ENCODE results near the gene DPH2. TPM values are rescaled to one million over a fixed set of nuclear protein-coding genes. Genes with fewer than 3 reads are reported as not detected.

DPH2 gene
- polyA plus RNA-seq, 2 of the 4 experiments (the other 2 are of a cell fraction) = 38.8 to 41.7 TPM

DNA sequence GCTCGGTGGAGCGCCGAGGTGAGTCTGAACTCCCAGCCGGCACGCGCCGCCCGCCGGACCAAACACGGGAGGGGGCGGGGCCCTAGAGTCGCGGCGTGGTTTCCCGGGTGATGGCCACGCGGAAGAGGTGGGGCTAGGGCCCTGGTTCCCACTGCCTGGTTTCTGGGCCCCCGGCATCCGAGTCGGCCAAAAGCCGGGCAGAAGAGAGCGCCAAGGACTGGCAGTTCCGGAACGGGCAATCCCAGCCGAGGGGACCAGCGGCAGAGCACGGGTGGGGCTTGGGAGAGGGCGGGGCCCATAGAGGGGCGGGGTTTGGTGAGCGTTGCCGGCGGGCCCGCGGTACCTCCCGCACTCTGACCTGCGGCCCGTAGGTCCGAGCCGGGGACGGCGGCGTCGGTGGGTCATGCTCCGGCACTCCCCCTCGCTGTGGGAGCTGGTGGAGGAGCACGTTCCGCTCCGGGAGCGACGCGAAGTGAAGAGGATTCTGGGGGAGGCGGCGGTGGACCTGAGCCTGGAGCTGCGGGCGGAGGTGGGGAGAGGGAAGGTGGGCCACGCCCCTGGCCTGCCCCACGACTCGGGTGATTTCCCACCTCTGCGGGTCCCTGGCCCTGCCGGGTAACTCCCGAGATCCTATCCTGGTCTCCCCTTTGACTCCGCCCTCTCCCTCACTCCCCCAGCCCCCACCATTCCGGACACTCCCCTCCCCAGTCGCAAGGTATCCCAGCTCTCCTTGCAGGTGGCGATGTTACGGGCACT is 21.8 kb downstream of the DPH2 start, which contains the start of gene CCDC24 (continued):
- no peak for TF ChIP-seq ATOH8 (CRISPR knock-in tag; IDR thresholded peaks at IDR 0.05; ENCODE audit: low read depth)
- no peak for TF ChIP-seq CHD2 (IDR thresholded peaks at IDR 0.05; ENCODE audit: low read length, partially characterized antibody)
- peak in 1 of 2 experiments; percentile 66; a peak in 2 of 5 replicates for TF ChIP-seq JUN (IDR thresholded peaks at IDR 0.05)
- no peak for TF ChIP-seq ZNF302 (CRISPR knock-in tag; IDR thresholded peaks at IDR 0.05)
- peak; percentile 64; the same call in 1 of the 2 replicates for TF ChIP-seq NPAS2 (CRISPR knock-in tag; IDR thresholded peaks at IDR 0.05; ENCODE audit: borderline replicate concordance)
- TF ChIP-seq CEBPB (IDR thresholded peaks at IDR 0.05) = no peak
- TF ChIP-seq E2F6 (IDR thresholded peaks at IDR 0.05; ENCODE audit: borderline replicate concordance, low read depth) = peak; percentile 29
- TF ChIP-seq ESRRA (IDR thresholded peaks at IDR 0.05; ENCODE audit: borderline replicate concordance, low read length) = no peak
- TF ChIP-seq MYC (IDR thresholded peaks at IDR 0.05; ENCODE audit: borderline replicate concordance, low read length) = no peak
- TF ChIP-seq POLR2A (IDR thresholded peaks at IDR 0.05; ENCODE audit: low read length) = peak; percentile 43
- TF ChIP-seq ZC3H11A (IDR thresholded peaks at IDR 0.05) = no peak
- TF ChIP-seq FOSB (CRISPR knock-in tag; IDR thresholded peaks at IDR 0.05) = no peak
- no peak for TF ChIP-seq SREBF2 (IDR thresholded peaks at IDR 0.05)

GRCh38 chr1:43992232-43992995 is 22.6 kb downstream of the DPH2 start:
- Histone ChIP-seq H3K4me3 (peak overlapping the region; percentile 84), H3K4me1 (peaks cover 19% of the 10 kb centered on the region), H3K27ac (peak overlapping the region; percentile 87 to 89), H3K4me2 (peak overlapping the region; percentile 98), H3K9me3 (no peaks in the 10 kb centered on the region)
- TF ChIP-seq CBX8 (IDR thresholded peaks at IDR 0.05) (no peak), POLR2A (IDR thresholded peaks at IDR 0.05; ENCODE audit: low read length) (no peak), CHD4 (IDR thresholded peaks at IDR 0.05; ENCODE audit: borderline replicate concordance) (no peak), NR3C1 (IDR thresholded peaks at IDR 0.05) (no peak), FOSB (CRISPR knock-in tag; IDR thresholded peaks at IDR 0.05) (no peak), PHF8 (IDR thresholded peaks at IDR 0.05; ENCODE audit: borderline replicate concordance, low read depth) (no peak), MAFK (IDR thresholded peaks at IDR 0.05; ENCODE audit: partially characterized antibody) (no peak), ZNF302 (CRISPR knock-in tag; IDR thresholded peaks at IDR 0.05) (no peak), CBX2 (IDR thresholded peaks at IDR 0.05; ENCODE audit: borderline replicate concordance, low read depth) (no peak), ZC3H11A (IDR thresholded peaks at IDR 0.05) (no peak), JUN (IDR thresholded peaks at IDR 0.05) (no peak), MAZ (IDR thresholded peaks at IDR 0.05; ENCODE audit: borderline replicate concordance, low read depth, low read length) (no peak), TFCP2L1 (CRISPR knock-in tag; IDR thresholded peaks at IDR 0.05) (no peak), RARB (CRISPR knock-in tag; IDR thresholded peaks at IDR 0.05) (no peak)
- TF ChIP-seq, protein P1, sequence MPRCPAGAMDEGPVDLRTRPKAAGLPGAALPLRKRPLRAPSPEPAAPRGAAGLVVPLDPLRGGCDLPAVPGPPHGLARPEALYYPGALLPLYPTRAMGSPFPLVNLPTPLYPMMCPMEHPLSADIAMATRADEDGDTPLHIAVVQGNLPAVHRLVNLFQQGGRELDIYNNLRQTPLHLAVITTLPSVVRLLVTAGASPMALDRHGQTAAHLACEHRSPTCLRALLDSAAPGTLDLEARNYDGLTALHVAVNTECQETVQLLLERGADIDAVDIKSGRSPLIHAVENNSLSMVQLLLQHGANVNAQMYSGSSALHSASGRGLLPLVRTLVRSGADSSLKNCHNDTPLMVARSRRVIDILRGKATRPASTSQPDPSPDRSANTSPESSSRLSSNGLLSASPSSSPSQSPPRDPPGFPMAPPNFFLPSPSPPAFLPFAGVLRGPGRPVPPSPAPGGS (IDR thresholded peaks at IDR 0.05) = no peak
- TF ChIP-seq, protein P2, sequence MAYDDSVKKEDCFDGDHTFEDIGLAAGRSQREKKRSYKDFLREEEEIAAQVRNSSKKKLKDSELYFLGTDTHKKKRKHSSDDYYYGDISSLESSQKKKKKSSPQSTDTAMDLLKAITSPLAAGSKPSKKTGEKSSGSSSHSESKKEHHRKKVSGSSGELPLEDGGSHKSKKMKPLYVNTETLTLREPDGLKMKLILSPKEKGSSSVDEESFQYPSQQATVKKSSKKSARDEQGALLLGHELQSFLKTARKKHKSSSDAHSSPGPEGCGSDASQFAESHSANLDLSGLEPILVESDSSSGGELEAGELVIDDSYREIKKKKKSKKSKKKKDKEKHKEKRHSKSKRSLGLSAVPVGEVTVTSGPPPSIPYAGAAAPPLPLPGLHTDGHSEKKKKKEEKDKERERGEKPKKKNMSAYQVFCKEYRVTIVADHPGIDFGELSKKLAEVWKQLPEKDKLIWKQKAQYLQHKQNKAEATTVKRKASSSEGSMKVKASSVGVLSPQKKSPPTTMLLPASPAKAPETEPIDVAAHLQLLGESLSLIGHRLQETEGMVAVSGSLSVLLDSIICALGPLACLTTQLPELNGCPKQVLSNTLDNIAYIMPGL (CRISPR knock-in tag; IDR thresholded peaks at IDR 0.05; ENCODE audit: borderline replicate concordance) = no peak
- 81% methylated on average over 10 of the region's 11 CpGs for WGBS (ENCODE audit: missing lambda C conversion rate)
- ATAC-seq = no peak
- CTCF ChIA-PET = interaction anchor here (1.0 to 5.0 kb wide), 5 partner anchors 10 to 229 kb away, joined by 3 to 51 read pairs (median 18); no protein-coding TSS in a partner anchor
- FAIRE-seq = no peak
- POLR2A ChIA-PET = no interaction called here
- DNase-seq (ENCODE audit: low read depth in 1 of 2, low spot score in 1 of 2) = no peak
